HG02642 (cell line): Measurements from ENCODE around the gene GUCY1A1.

Experiments used
- ATAC-seq: cut with Tn5 transposase; IDR thresholded peaks from one replicate; pipeline ENCODE4 v1.9.1; 2021; ENCODE audit warnings: mild to moderate bottlenecking; ENCODE audit not compliant: unreplicated experiment, poor library complexity

Gene GUCY1A1

DNA sequence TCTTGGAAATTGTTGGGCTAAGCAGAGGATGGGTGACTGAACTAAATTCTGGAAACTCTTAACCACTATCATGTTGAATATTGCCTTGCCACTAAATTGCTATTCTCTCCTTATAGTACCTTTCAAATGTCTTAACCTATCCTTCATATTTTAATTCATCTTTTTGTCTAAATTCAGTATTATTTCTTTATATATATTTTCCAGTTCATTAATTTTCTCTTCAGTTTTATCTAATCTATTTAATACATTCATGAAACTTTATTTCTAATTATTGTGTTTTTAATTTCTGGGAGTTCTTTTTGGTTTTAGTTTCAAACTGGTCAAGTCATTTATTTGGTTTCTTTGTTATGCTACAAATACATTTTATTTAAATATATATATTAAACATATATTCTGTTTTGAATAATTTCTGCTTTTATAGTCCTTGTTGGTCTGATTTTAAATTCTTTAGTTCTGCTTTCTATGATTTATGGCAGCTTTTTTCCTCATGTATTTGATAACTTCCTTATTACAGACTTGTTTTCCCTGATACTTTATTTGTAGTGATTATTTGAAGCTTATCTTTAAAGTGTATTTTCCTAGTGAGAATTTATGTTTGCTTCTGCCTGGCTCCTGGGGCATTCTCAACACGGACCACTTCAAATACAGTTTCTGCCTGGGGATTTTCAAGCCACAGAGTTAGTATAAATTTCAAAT lies 8.5 kb upstream of the GUCY1A1 start:
- ATAC-seq, result no peak

DNA sequence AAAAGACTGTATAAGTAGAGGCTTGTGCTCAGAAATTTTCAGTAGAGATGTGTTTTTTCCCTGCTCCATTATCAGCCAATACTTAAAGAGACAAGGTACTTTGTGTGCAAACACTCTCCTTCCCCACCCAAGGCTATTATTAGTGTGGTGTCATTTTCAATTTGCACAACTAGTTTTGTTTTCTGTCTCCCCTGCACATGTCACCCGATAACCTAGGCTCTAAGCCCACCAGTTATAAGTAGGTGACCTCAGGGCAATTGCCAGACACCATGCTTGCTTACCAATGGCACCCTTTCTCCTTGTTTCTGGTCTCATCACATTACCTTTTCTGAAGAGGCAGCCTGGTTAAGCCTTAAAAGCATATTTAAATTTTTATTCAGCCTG lies 8.0 kb upstream of the GUCY1A1 start:
- ATAC-seq, result no peak

- no peak for ATAC-seq
These were observed 7.5 kb upstream of the GUCY1A1 start for GRCh38 chr4:155659176-155659575.

DNA sequence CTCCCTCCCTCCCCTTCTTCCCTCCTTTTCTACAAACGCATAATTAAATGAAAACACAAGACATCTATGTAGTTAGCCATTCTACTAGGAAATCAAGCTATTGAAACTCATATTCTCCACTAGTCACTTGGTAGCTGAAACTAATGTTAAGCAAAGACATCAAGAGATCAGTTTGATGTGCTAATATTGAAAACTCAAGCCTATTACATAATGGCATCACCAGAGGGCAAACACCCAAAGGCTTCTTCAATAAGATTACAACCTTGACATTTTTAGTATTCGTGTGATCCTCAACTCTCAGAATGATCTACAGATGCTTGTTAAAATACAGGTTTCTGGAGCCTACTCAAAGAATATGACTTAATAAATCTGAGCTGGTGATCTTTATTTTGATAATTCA lies 6.2 kb upstream of the GUCY1A1 start:
- ATAC-seq, result no peak

GRCh38 chr4:155665054-155665453 lies 1.6 kb upstream of the GUCY1A1 start:
- no peak for ATAC-seq

DNA sequence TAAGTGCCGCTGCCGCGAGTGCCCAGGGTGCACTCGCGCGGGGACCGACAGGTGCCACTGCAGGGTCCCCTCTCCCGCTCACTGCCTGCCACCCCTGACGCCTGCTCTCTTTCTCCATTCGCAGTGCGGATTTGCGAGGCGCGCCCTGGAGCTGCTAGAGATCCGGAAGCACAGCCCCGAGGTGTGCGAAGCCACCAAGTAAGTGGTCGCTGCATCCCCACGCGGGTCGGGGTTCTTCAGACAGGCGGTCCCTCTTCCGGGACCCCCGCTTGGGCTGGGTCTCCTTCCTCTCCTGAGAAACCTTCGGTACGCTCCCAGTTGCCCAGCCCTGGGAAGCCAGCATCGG lies 547 bp downstream of the GUCY1A1 start:
- ATAC-seq, result peak; percentile 62

- ATAC-seq, result peak; percentile 55
These were observed 1.2 kb downstream of the GUCY1A1 start for GRCh38 chr4:155667568-155668511.

- ATAC-seq, result no peak
These were observed 2.1 kb downstream of the GUCY1A1 start for GRCh38 chr4:155668707-155669220.

- ATAC-seq, result no peak
These were observed 5.7 kb downstream of the GUCY1A1 start for GRCh38 chr4:155672342-155672741.

DNA sequence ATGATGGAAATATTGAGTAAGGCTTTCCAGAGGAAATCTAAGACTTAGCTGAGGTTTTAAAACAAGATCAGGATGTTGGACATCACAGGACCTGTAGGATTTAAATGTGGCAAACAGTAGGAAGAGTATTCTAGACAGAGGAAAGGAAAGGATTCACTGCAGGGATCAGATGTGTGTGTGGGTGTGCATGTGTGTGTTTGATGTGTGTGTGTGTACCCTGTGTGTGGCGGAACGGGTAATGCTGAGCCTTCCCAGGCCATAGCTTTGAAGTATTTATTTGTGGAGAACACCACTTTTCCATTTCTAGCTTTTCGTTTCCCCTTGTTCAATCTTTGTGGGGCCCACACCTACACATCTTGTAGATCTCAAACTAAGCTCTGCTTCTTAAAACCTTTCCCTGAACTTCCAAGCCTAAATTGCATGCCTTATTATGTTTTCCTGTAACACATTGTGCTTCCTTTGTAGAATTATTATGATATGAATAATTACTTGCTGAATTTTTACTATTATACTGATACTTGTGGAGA lies 6.9 kb downstream of the GUCY1A1 start:
- ATAC-seq, result no peak

DNA sequence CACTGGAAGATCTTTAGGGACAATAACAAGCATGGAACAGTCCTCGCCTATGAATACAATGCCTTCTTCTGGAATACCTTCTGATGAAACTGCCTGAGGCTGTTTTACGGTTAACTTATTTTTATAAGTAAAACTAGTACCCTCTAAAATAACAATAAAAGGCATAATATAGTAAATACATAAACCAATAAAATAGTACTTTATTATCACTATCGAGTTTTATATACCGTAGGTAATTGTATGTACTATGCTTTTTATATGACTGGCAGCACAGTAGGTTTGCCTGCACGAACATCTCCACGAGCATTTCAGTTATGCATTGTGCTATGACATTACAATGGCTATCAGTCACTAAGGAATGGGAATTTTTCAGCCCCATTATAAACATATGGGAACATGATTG lies 8.0 kb downstream of the GUCY1A1 start:
- no peak for ATAC-seq

- ATAC-seq, result peak; percentile 90
These were observed 9.2 kb downstream of the GUCY1A1 start for GRCh38 chr4:155675709-155676429.

DNA sequence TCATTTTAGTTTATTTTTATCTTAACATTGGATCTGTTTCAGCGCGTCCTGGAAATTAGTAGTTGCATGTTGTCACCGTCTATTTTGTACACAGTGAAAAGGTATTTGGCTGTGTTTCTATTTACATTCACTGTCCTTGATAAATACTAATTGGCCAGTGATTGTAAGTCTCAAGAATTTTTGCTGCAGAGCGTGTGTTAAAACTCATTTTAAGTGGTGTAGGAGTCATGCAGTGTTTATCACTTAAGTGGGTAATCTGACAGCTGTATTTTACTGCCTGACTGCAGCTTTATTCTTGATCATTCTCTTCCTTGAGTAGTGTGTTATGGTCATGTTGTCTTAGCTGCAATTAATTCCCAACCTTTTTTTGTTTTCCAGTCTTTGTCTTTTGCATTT lies 9.8 kb downstream of the GUCY1A1 start:
- ATAC-seq, result peak; percentile 18

DNA sequence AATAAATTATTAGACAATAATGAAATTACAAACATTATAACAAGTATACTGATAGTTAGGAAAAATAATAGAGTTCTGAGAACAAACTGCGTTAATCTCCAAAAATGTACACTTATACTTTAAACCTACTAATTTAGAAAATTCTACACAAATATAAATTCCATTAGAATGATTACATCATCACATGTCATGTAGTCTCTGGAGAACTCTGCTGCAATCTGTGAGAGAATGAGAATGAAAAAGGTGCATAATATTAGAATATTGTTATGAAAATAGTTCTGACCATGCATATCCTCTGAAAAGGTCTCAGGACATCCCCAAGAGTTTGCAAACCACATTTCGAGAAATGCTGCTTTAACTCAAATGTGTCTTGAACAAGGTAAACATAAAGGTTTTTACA lies 11.4 kb downstream of the GUCY1A1 start:
- ATAC-seq, result no peak

DNA sequence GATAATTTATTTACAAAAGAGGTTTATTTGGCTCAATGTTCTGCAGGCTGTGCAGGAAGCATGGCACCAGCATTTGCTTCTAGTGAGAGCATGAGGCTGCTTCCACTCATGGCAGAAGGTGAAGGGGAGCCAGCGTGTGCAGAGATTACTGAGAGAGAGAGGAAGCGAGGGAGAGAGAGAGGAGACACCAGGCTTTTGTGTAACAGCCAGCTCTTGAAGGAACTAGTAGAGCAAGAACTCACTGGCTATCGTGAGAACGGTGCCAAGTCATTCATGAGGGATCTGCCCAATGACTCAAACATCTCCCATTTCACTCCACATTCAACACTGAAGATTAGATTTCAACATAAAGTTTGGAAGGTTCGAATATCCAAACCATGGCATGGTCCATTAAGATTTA lies 12.7 kb downstream of the GUCY1A1 start:
- ATAC-seq, result no peak

- ATAC-seq, result no peak
These were observed 15.2 kb downstream of the GUCY1A1 start for GRCh38 chr4:155681886-155682285.

GRCh38 chr4:155684423-155684822 lies 17.8 kb downstream of the GUCY1A1 start:
- no peak for ATAC-seq

- ATAC-seq, result no peak
These were observed 18.4 kb downstream of the GUCY1A1 start for GRCh38 chr4:155684892-155685541.

- no peak for ATAC-seq
These were observed 20.8 kb downstream of the GUCY1A1 start for GRCh38 chr4:155687380-155687982.

GRCh38 chr4:155688211-155688610 lies 21.6 kb downstream of the GUCY1A1 start:
- no peak for ATAC-seq
